Epithelial cell of proximal tubule (primary cell): ENCODE measurements around the gene KRT17. TPM values are rescaled to one million over a fixed set of nuclear protein-coding genes. Genes with fewer than 3 reads are reported as not detected.

Source experiments
- DNase-seq: peaks from one replicate; pipeline ENCODE4 v3.0.0-alpha.2; 2011; ENCODE audit warnings: low read depth
- H3K4me3 ChIP-seq: 2 replicates; pipeline ENCODE4 v1.5.1; 2011; ENCODE audit warnings: low read depth, mild to moderate bottlenecking, low read length
- total RNA-seq: library from RNA; depleted of rRNA; stranded (reverse); fragments of >200 nt; gene quantifications from 2 replicates; pipeline ENCODE4 v1.2.3, GENCODE V29; 2015
- TF ChIP-seq, protein P1 (sequence below): conservative IDR thresholded peaks from 2 replicates; pipeline ENCODE4 v1.5.1; 2012; ENCODE audit warnings: low read depth, mild to moderate bottlenecking, low read length

KRT17 gene
- 20.8 and 88.8 TPM in 2 replicates for total RNA-seq

- TF ChIP-seq, protein P1, sequence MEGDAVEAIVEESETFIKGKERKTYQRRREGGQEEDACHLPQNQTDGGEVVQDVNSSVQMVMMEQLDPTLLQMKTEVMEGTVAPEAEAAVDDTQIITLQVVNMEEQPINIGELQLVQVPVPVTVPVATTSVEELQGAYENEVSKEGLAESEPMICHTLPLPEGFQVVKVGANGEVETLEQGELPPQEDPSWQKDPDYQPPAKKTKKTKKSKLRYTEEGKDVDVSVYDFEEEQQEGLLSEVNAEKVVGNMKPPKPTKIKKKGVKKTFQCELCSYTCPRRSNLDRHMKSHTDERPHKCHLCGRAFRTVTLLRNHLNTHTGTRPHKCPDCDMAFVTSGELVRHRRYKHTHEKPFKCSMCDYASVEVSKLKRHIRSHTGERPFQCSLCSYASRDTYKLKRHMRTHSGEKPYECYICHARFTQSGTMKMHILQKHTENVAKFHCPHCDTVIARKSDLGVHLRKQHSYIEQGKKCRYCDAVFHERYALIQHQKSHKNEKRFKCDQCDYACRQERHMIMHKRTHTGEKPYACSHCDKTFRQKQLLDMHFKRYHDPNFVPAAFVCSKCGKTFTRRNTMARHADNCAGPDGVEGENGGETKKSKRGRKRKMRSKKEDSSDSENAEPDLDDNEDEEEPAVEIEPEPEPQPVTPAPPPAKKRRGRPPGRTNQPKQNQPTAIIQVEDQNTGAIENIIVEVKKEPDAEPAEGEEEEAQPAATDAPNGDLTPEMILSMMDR, result no peak
- no peak within 1 kb of the TSS for H3K4me3 ChIP-seq
- DNase-seq, result no peak
These were observed at the start of gene KRT17 for GRCh38 chr17:41624208-41625101. KRT17 (minus strand) TSS chr17:41624575; CDS start chr17:41624509, 66 bp downstream.

GRCh38 chr17:41672153-41672552 is 47.8 kb upstream of the KRT17 start:
- TF ChIP-seq, protein P1, result no peak
- no peak for DNase-seq
- H3K4me3 ChIP-seq, result no peak overlapping the region

- peak overlapping the region; percentile 51 for H3K4me3 ChIP-seq
- DNase-seq, result no peak
- TF ChIP-seq, protein P1, result no peak
These were observed 43.1 kb upstream of the KRT17 start for GRCh38 chr17:41667280-41668041.

GRCh38 chr17:41666708-41667279 is 42.4 kb upstream of the KRT17 start:
- TF ChIP-seq, protein P1, result peak; percentile 92
- H3K4me3 ChIP-seq, result peak overlapping the region; percentile 51
- no peak for DNase-seq

DNA sequence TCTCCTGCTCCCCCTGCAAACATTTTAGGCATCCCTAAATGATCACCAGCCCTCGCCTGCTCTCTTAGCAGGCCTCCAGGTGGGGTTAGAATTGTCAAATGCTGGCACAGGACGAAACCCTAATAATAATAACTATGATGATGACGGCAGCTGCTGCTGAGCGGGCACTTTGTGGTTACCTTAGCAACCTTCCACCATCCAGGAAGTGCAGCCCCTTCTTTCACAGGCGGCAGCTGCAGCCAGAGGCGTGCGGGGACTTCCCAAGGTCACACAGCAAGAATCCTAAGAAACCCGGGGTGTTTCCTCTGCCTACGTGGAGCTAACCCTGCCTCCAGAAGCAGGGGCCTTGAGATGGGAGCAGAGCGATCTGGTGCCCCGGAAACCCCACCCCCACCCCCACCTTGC is 41.9 kb upstream of the KRT17 start:
- TF ChIP-seq, protein P1, result no peak
- H3K4me3 ChIP-seq, result peak overlapping the region; percentile 51
- no peak for DNase-seq

GRCh38 chr17:41665566-41666236 is 41.3 kb upstream of the KRT17 start:
- no peak for DNase-seq
- TF ChIP-seq, protein P1, result peak; percentile 80
- peak overlapping the region; percentile 52 for H3K4me3 ChIP-seq
